SJSA1 (cell line): ENCODE data around the gene FBXW5. TPM values are rescaled to one million over a fixed set of nuclear protein-coding genes. Genes with fewer than 3 reads are reported as not detected.
A peak's percentile ranks its signal among the peaks of the same experiment; 100 is the strongest.

Experiments used
- DNase-seq, 2 experiments: peaks; one replicate each; pipeline ENCODE4 v3.0.0-alpha.2; 2015 to 2020; ENCODE audit warnings: low spot score in 2 of 2, low read depth in 1 of 2
- H3K27ac ChIP-seq: fragments of 250-450 bp; sonication (Bioruptor Pico); 2 replicates; pipeline ENCODE4 v1.5.1; 2020; ENCODE audit warnings: mild to moderate bottlenecking, moderate library complexity
- H3K27me3 ChIP-seq: fragments of 250-450 bp; sonication (Bioruptor Pico); replicated peaks from 2 replicates; pipeline ENCODE4 v1.5.1; 2020; ENCODE audit warnings: mild to moderate bottlenecking, moderate library complexity
- H3K36me3 ChIP-seq: fragments of 250-450 bp; sonication (Bioruptor Pico); 2 replicates; pipeline ENCODE4 v1.5.1; 2020; ENCODE audit warnings: mild to moderate bottlenecking
- H3K4me1 ChIP-seq: fragments of 250-450 bp; sonication (Bioruptor Pico); replicated peaks from 2 replicates; pipeline ENCODE4 v1.6.1; 2021; ENCODE audit warnings: mild to moderate bottlenecking
- H3K4me3 ChIP-seq: fragments of 250-450 bp; sonication (Bioruptor Pico); 2 replicates; pipeline ENCODE4 v1.5.1; 2020; ENCODE audit warnings: mild to moderate bottlenecking
- H3K9me3 ChIP-seq: fragments of 250-450 bp; sonication (Bioruptor Pico); replicated peaks from 2 replicates; pipeline ENCODE4 v1.5.1; 2020; ENCODE audit warnings: mild to moderate bottlenecking
- total RNA-seq: library from RNA; depleted of rRNA; stranded (reverse); fragments of >200 nt; shearing (Covaris generic); gene quantifications from 2 replicates; pipeline ENCODE4 v1.2.3, GENCODE V29; 2014

Gene FBXW5
- total RNA-seq, 1 experiment from 2014 or later: 89.0 TPM

- Histone ChIP-seq H3K27me3 (no peaks in the 10 kb centered on the region), H3K36me3 (peaks cover 53% of the 10 kb centered on the region), H3K9me3 (no peaks in the 10 kb centered on the region; the same call in 1 of the 2 replicates), H3K4me3 (peak overlapping the region; percentile 100), H3K4me1 (peaks cover 30% of the 10 kb centered on the region), H3K27ac (peak overlapping the region; percentile 85)
- DNase-seq: peak in 1 of 2 experiments; percentile 62
Observed at GRCh38 chr9:136944212-136944518, 373 bp downstream of the FBXW5 start.

- no peak for DNase-seq
- no peaks in the 10 kb centered on the region; the same call in 1 of the 2 replicates for H3K9me3 ChIP-seq
- H3K4me1 ChIP-seq: peaks cover 30% of the 10 kb centered on the region
Observed at GRCh38 chr9:136943291-136944211, 987 bp downstream of the FBXW5 start.

GRCh38 chr9:136942881-136943230, 1.7 kb downstream of the FBXW5 start:
- DNase-seq: no peak
- Histone ChIP-seq H3K9me3 (no peaks in the 10 kb centered on the region; the same call in 1 of the 2 replicates), H3K4me1 (peaks cover 24% of the 10 kb centered on the region), H3K4me3 (peak overlapping the region; percentile 100), H3K27ac (no peak overlapping the region), H3K27me3 (no peaks in the 10 kb centered on the region), H3K36me3 (peaks cover 55% of the 10 kb centered on the region)

More at GRCh38 chr9:136943291-136944211, 987 bp downstream of the FBXW5 start:
- Histone ChIP-seq H3K27me3 (no peaks in the 10 kb centered on the region), H3K27ac (peak overlapping the region; percentile 85), H3K36me3 (peaks cover 55% of the 10 kb centered on the region), H3K4me3 (peak overlapping the region; percentile 100)

GRCh38 chr9:136942112-136942880, 2.2 kb downstream of the FBXW5 start:
- DNase-seq: no peak
- no peak overlapping the region for H3K4me3 ChIP-seq
- no peaks in the 10 kb centered on the region; the same call in 1 of the 2 replicates for H3K9me3 ChIP-seq
- peaks cover 60% of the 10 kb centered on the region for H3K36me3 ChIP-seq
- no peaks in the 10 kb centered on the region for H3K27me3 ChIP-seq
- peaks cover 21% of the 10 kb centered on the region for H3K4me1 ChIP-seq
- H3K27ac ChIP-seq: no peak overlapping the region

- Histone ChIP-seq H3K27ac (no peak overlapping the region), H3K27me3 (no peaks in the 10 kb centered on the region), H3K4me1 (peaks cover 21% of the 10 kb centered on the region), H3K4me3 (no peak overlapping the region), H3K36me3 (peaks cover 63% of the 10 kb centered on the region), H3K9me3 (no peaks in the 10 kb centered on the region; the same call in 1 of the 2 replicates)
- DNase-seq: no peak
Observed at GRCh38 chr9:136941231-136942111, 3.1 kb downstream of the FBXW5 start.

- no peaks in the 10 kb centered on the region for H3K27me3 ChIP-seq
- H3K27ac ChIP-seq: no peak overlapping the region
- H3K9me3 ChIP-seq: no peaks in the 10 kb centered on the region; the same call in 1 of the 2 replicates
- no peak overlapping the region for H3K4me3 ChIP-seq
- peaks cover 21% of the 10 kb centered on the region for H3K4me1 ChIP-seq
- DNase-seq: no peak
- H3K36me3 ChIP-seq: peaks cover 63% of the 10 kb centered on the region
Observed at GRCh38 chr9:136940526-136941230, 3.9 kb downstream of the FBXW5 start.

- no peak overlapping the region for H3K27ac ChIP-seq
- no peak for DNase-seq
- H3K36me3 ChIP-seq: peaks cover 63% of the 10 kb centered on the region
- H3K4me1 ChIP-seq: peaks cover 21% of the 10 kb centered on the region
- H3K9me3 ChIP-seq: no peaks in the 10 kb centered on the region; the same call in 1 of the 2 replicates
- no peak overlapping the region for H3K4me3 ChIP-seq
- no peaks in the 10 kb centered on the region for H3K27me3 ChIP-seq
Observed at GRCh38 chr9:136939996-136940525, 4.5 kb downstream of the FBXW5 start.

GRCh38 chr9:136939431-136939995, 5.0 kb downstream of the FBXW5 start:
- no peak for DNase-seq
- peaks cover 17% of the 10 kb centered on the region for H3K4me1 ChIP-seq

GRCh38 chr9:136937186-136938001, 7.1 kb downstream of the FBXW5 start:
- no peaks in the 10 kb centered on the region for H3K27me3 ChIP-seq
- DNase-seq: no peak
- peaks cover 46% of the 10 kb centered on the region for H3K36me3 ChIP-seq
- no peaks in the 10 kb centered on the region for H3K4me1 ChIP-seq
- H3K4me3 ChIP-seq: no peak overlapping the region
- no peaks in the 10 kb centered on the region for H3K9me3 ChIP-seq
- no peak overlapping the region for H3K27ac ChIP-seq

More at GRCh38 chr9:136939431-136939995, 5.0 kb downstream of the FBXW5 start:
- H3K36me3 ChIP-seq: peaks cover 64% of the 10 kb centered on the region
- no peak overlapping the region for H3K27ac ChIP-seq
- no peaks in the 10 kb centered on the region; the same call in 1 of the 2 replicates for H3K9me3 ChIP-seq
- H3K27me3 ChIP-seq: no peaks in the 10 kb centered on the region
- H3K4me3 ChIP-seq: no peak overlapping the region

- no peaks in the 10 kb centered on the region for H3K4me1 ChIP-seq
- H3K36me3 ChIP-seq: peaks cover 41% of the 10 kb centered on the region
- H3K4me3 ChIP-seq: no peak overlapping the region
- H3K27me3 ChIP-seq: no peaks in the 10 kb centered on the region
- H3K27ac ChIP-seq: no peak overlapping the region
- no peaks in the 10 kb centered on the region for H3K9me3 ChIP-seq
- DNase-seq: no peak
Observed at GRCh38 chr9:136936645-136937170, 7.8 kb downstream of the FBXW5 start.

GRCh38 chr9:136935651-136936050, 8.9 kb downstream of the FBXW5 start:
- Histone ChIP-seq H3K4me1 (no peaks in the 10 kb centered on the region), H3K27ac (no peak overlapping the region), H3K36me3 (peaks cover 32% of the 10 kb centered on the region), H3K9me3 (no peaks in the 10 kb centered on the region), H3K27me3 (no peaks in the 10 kb centered on the region), H3K4me3 (no peak overlapping the region)
- DNase-seq: no peak
